Head of caudate nucleus (tissue), 42 donors: ENCODE results near the gene MORN4.

Source experiments
- DNase-seq, 42 donors: peaks; one replicate each; pipeline versions ENCODE4 v3.0.0 to v3.0.0-alpha.2; 2020 to 2021; ENCODE audit warnings: mixed read lengths in 7 of 42
- intact Hi-C: fragments of 100-400 bp; cut with DNase I; formaldehyde crosslinking; loops from one replicate; pipeline ENCODE4 v1.15.0; 2022

The MORN4 gene

DNA sequence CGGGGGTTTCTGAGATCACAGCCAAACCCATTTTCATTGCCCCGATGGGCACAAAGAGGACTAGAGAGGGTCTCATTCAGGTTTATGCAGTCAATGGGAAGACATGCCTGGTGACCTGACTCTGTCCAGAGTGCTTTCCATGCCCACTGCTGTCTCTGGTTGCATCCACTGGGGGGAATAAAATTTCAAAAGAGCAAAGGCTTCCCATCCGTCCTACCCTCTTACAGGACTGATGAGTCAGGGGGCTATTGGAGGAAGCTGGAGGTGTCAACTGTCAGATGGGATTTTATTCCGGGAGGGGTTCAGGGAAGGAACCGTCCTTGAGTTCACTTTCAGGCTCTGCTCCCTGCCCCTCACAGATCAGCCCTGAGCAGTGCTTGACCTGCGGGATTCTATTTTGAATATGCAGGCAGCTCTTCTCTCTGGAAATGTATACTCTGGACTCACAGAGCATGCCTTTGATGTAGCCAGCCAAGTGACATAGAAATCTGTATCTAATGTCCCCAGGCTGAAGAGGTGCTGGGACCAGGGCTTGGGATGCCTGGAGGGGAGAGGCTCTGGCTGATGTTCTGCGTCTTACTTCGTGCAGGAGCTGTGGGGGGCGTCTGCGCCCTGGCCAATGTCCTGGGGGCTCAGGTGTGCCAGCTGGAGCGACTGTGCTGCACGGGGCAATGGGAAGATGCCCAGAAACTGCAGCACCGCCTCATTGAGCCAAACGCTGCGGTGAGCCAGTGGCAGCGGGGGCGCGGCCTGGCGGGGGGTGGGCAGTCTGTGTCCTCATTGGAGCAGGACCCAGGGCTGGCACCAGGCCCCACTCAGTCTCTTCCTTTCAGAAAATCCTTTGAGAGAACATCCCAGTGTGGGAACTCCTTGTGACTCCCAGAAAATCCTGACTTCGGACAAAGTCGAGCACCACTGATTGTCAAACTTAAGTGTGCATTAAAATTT lies 31.8 kb downstream of the MORN4 start:
- peak in 28 of 42 donors; percentile 12 to 70 (median 38) for DNase-seq
- intact Hi-C loops, result no loop called here

DNA sequence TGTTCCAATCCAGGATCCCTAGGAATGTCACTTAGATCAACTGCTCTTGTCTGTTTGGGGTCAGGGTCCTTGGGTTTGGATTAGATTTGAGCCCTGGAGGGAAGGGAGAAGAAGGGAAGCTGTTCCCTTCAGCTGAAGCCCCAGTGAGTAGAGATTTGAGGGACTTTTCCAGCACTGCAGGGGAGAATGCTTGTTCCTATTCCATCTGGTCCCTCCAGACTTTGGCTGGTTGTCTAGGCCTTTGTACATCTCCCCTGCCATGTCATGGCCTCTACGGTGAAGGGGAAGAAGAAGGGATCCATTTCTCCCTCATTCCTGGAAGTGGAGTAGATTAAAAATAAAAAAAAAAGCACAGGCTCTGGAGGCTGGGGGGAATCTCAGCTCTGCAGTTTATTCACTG lies 32.7 kb downstream of the MORN4 start:
- intact Hi-C loops, result no loop called here
- no peak for DNase-seq

DNA sequence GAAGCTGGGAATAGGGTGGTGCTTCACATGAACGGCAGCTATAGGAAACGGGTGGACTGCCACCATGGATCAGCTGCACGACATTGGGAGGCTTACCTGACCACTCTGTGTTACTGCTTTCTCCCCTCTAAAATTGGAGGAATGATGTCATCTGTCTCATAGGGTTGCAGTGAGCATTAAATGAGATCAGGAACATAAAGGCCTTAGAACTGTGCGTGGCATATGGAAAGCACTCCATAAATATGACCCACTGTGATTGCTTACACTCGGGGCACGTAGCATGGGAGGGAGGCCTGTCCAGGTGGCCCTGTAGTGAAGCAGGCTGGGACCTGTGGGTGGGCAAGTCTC lies 34.1 kb downstream of the MORN4 start:
- no peak for DNase-seq
- intact Hi-C loops, result no loop called here

DNA sequence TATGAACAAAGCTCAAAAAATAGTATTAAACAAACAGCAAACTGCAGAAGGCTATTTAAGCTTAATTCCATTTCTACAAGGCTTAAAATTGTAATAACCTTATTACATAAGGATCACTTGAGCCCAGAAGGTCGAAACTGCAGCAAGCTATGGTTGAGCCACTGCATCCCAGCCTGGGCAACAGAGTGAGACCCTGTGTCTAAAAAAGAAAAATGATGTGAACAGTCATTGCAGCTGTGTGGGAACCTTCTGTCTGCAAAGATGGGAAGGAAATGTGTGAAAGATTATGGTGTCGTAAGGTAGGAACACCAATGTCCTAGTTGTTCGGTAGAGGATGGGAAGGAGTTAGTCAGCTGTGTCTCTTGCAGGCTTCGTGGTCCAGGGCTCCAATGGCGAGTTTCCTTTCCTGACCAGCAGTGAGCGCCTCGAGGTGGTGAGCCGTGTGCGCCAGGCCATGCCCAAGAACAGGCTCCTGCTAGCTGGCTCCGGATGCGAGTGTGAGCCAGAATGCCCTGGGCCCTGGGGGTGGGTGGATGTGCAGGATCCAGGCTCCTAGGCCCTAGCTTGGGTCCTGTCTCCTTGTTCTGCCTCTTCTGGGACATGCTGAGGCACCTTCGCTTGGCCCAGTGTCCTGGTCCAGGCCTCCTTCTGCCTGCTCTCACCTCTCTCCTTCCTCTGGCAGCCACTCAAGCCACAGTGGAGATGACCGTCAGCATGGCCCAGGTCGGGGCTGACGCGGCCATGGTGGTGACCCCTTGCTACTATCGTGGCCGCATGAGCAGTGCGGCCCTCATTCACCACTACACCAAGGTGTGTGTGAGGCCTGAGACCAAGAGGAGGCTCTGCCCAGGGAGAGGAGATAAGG lies 34.7 kb downstream of the MORN4 start:
- DNase-seq, result no peak
- intact Hi-C loops, result no loop called here

DNA sequence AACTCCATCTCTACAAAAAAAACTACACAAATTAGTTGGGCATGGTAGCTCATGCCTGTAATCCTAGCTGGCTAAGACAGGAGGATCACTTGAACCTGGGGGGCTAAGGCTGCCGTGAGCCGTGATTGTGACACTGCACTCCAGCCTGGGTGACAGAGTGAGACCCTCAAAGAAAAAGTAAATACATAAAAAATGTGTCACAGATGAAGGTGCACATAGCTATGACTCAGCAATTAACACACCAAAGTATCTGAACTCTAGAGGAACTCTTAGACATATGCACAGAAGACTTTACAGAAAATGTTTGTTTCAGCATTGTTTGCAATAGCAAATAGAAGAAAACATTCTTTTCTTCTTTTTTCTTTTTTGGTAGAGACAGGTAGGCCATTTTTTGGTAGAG lies 35.5 kb downstream of the MORN4 start:
- intact Hi-C loops, result no loop called here
- DNase-seq, result no peak

DNA sequence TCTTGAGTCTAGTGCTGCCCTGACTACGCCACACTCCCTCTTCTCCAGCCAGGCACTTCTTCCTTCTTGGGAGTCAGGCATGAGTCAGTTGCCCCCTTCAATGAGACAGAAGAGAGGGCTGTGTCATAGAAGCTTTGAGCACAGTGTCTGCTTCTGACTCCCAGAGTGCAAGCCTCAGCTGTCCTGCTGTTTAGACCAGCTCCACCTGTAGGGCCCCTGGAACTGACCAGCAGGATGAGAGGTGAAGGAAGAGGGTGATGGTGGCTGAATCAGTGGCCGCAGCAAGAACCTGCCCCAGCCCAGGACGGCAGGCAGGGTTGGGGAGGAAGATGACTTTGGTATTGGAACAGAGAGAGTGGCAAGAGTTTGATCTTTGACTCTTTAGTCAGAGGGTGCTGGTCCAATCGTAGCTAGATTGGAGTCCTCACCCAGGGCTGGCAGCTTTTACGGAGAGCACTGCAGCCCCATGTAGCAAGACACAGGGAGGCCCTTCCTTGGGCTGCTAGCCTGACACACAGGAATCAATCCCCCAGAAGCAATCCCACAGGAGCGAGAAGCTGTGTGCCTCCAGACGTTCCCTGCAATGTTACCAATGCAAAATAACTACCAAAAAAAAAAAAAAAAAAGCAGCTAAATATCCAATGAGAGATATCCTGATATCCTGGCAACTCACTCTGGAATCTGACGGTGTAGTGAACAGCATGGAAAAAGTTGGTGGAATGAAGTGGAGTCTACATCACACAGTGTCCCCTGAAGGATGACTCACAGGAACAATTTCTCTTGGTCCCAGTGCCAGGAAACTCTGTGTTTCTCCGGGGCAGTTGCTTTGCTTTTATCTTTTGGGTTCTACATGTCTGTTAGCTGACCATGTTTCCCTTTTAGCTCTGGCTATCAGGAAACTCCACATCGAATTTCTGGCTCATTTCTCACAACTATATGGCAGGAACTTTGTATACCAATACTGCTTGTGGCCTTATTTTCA lies 36.9 kb downstream of the MORN4 start:
- DNase-seq, result no peak
- intact Hi-C loops, result no loop called here

DNA sequence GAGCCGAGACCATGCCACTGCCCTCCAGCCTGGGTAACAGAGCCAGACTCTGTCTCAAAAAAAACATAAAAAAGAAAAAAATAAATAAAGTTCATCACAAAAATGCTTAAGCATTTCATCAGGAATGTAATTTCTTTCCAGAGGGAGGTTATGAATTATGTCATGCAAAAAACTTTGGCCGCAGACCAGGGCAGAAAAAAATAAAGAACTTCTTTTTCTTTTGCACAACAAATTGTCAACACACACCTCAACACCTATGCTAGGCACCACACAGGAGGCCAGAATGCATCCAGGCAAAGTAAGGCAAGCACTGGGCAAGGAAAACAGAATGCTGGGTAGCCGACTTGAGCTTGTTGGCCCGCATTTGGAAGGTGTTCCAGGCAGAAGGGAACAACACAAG lies 39.9 kb downstream of the MORN4 start:
- no peak for DNase-seq
- intact Hi-C loops, result no loop called here

DNA sequence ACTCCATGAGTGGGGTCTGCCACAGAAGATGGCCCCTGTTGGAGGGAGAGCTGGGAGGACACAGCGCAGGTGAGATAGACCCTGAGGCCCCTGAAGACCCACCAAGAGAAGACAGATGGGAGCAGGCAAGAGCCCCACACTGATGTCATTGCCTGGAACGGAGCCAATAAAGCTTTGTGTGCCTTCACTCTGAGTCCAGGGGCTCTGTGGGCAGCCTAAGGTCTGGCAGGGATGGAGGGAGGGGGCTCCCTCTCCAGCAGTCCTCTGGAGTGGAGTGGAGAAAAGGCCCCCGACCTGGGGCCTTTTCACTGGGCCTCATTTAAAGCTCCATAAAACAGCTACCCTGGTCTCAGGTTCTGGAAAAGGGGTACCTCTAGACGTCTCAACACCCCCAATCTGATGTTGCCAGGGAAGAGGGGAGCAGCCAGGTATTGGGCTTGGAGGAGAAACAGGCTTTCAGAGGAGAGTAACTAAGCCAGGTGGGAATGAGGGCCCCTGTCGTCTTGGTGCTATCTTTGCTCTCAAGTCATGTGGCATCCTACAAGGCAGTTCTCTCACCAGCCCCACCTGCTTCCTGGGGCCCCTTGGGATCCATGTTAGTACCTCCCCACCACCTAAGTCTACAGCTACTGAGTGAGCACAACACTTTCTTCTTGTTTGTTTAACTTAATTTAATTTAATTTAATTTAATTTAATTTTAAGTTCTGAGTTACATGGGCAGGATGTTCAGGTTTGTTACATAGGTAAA lies 42.4 kb downstream of the MORN4 start:
- intact Hi-C loops, result no loop called here
- DNase-seq, result no peak

DNA sequence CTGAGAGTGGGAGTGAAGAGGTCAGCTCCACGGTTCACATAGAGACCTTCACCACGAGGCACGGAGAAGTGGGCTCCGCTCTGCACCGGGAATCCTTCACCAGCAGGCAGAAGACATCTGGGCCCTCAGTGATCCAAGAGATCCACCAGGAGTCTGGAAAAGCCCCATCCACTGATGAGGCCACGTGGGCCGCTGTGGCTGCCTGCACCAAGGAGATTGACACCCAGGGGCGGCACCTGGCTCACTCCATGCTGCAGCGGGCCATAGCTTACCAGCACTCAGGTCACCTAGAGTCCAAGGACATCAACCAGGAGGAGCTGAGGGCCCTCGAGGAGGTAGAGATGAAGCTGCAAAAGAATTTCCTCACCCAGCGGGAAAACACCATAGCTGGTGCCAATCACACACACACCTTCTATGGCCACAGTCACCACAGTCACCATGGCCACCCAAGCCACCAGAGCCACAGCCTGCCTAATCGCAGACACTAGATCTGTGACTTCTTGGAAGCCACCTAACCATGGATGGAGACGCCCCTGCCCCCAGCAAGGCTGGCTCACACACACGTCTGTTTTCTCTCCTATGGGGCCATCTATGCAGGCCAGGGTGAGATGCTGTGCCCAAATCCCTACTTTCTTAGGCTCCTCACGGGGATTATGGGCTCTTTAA lies 43.1 kb downstream of the MORN4 start:
- no peak for DNase-seq
- intact Hi-C loops, result no loop called here

DNA sequence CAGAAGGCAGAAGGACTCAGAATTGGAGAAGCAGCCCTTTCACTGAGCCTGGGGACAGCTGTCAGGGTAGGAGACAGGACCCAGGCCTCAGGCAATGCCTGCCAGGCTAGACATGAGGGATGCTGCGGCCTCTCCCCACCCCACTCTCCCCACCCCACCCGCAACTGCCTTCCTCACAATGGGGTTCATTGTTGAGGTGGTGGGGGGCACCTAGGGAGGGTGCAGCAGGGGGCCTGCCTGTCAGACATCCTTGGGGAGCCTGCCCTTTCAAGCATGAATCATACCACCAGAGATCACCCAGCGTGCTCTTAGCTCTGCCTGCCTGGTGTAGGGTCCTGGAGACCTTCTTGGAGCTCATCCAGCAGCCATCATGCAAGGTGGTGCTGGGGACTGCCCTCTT lies 43.8 kb downstream of the MORN4 start, which contains the start of gene C10orf62:
Gene C10orf62, plus strand, starts transcription at position 243 of the 400 bp plus-strand sequence. CDS start 177 bp downstream, outside the sequence.
- intact Hi-C loops, result no loop called here
- DNase-seq, result peak in 14 of 42 donors; percentile 11 to 68 (median 34)

DNA sequence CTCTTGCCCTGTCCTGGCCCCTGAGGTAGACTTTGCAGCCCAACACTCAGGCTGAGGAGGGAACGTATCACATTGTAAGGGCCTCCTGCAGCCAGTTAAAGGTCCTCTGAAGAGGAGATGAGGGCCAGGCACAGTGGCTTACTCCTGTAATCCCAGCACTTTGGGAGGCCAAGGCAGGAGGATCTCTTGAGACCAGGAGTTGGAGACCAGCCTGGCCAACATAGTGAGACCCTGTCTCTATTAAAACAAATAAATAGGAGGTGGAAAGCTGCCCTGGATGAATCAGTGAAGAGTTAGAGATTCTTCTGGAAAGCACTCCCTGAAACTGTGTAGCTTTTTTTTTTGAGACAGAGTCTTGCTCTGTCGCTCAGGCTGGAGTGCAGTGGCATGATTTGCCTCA lies 46.1 kb downstream of the MORN4 start:
- no peak for DNase-seq
- intact Hi-C loops, result no loop called here

DNA sequence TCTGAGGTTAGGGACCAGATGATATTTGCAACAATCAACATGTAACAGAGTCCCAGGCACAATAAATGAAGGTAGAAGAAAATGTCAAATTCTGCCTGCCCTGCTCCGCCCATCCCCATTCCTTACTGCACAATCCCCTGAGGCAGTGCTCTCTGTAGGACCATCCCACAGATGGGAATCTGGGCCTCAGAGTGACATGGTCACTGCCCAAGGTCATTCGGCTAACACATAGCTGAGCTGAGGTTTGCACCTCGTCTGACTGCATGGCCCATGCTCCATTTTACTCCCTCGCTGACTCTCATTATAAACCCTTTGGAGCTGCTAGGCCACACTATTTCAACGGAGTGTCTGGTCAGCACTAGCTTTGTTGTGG lies 47.9 kb downstream of the MORN4 start:
- no peak for DNase-seq
- intact Hi-C loops, result no loop called here

DNA sequence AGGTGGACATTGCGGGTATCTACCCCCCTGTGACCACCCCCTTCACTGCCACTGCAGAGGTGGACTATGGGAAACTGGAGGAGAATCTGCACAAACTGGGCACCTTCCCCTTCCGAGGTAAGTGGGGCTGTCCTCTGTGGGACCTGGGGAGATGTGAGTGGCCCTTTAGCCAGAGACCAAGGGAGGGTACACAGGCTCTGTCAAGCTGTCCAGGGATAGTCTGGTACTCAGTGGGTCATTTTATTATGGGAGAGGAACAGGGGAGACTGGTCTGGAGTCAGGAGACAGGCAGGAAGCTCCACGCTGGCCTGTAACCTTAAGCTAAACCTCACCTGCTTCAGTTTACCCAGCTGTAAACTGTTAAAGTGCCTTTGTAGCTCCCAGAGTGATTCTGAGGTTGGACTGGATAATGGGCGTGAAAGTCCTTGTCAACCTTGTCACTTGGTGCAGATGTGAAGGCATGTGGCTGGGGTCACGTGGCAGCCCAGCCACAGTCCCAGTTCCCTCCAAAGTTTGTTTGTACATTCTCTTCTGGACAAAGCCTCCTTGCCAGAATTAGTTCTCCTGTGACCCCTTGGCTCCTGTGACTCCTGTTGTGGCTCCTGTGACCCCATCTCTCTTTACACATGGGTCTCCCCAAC lies 48.4 kb downstream of the MORN4 start:
- no peak for DNase-seq
- intact Hi-C loops, result no loop called here

DNA sequence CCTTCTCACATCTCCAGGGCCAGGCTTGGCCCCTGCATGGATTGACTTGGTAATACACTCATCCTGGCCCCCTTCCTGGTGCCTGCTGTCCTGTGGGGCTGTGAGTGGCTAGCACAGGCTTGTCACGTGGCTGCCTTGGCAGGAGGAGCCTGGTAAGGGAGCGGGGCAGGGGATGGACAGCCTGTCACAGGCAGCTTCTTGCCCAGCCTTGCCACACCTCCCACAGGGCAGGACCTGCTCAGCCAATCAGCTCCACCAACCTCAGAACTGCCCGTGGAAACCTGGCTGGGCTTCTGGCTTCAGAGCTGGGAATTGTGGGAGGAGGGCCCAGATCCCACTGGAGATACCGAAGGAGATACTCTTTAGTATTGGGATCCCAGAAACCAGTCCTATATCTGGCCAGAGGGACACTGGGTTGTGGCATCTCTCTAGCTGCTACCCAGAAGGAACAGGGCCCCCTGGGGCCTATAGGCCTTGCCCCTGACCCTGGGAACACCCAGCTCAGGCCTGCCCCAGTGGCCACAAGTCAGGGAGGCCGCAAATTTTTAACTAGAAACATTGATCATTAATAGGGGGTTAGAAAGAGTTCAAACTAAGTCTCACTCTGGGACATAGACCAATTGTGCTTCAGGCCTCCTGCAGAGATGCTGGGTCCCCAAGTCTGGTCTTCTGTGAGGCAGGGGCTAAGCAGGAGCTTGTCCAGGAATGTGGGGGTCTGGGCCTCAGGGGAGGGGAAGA lies 49.1 kb downstream of the MORN4 start, which contains the start of gene HOGA1:
Gene HOGA1, plus strand, starts transcription at position 330 of the 738 bp plus-strand sequence. Its CDS starts 315 bp downstream, at position 645.
- peak; percentile 71 to 98 (median 90) for DNase-seq
- intact Hi-C loops, result no loop called here

DNA sequence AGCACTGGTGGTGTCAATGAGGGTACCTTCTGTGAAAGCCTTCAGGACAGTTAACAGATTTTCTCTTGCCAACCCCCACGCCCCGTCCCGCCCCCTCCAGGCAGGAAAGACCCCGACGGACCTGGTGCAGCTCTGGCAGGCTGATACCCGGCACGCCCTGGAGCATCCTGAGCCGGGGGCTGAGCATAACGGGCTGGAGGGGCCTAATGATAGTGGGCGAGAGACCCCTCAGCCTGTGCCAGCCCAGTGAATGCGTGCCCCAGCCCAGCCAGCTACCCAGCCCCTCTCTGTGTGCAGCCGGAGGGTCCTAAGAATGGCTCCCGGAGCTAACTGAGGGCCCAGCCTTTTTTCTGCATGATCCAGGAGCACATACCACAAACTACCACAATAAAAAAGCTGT lies 49.8 kb downstream of the MORN4 start:
- no peak for DNase-seq
- intact Hi-C loops, result no loop called here

DNA sequence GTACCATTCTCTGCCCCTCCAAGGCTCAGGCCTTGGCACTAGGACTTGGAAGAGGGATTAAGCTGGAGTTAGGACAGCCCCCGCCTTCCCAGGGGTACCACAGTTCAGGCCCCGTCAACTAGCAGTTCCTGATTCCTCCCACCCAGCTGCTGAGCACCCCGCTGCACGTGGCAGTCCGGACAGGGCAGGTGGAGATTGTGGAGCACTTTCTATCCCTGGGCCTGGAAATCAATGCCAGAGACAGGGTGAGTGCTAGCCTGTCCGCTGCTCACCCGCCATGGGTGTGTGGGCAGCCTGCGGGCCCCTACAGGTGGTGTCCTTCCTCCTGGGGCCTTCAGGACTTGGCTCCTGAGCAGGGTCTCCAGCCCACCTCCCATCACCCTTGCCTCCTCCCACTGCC lies 51.1 kb downstream of the MORN4 start:
- intact Hi-C loops, result no loop called here
- DNase-seq, result no peak
